LHCN-M2 (cell line): ENCODE results near the gene GPATCH4. TPM values are rescaled to one million over a fixed set of nuclear protein-coding genes. Genes with fewer than 3 reads are reported as not detected.

ENCODE experiments used
- DNase-seq: peaks from one replicate; pipeline ENCODE4 v3.0.0-alpha.2; 2012; ENCODE audit warnings: low read depth
- total RNA-seq: library from RNA; depleted of rRNA; stranded (reverse); fragments of >200 nt; gene quantifications from 2 replicates; pipeline ENCODE4 v1.2.3, GENCODE V29; 2014; rRNA removed

GPATCH4 gene
- total RNA-seq, 1 experiment from 2014 or later, result 24.1 TPM

DNA sequence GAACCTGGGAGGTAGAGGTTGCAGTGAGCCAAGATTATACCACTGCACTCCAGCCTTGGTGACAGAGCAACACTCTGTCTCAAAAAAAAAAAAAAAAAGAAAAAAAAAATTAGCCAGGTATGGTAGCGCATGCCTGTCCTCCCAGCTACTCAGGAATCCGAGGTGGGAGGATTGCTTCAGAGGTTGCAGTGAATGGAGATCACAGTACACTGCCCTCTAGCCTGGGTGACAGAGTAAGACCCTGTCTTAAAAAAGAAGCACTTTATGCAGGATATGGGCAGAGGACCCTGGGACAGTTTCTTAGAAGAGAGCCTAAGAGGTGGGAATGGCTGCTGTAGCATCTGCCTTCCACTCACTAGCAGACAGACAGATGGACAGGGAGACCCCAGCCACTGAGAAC, 51.9 kb downstream of the GPATCH4 start:
- DNase-seq, result no peak

DNA sequence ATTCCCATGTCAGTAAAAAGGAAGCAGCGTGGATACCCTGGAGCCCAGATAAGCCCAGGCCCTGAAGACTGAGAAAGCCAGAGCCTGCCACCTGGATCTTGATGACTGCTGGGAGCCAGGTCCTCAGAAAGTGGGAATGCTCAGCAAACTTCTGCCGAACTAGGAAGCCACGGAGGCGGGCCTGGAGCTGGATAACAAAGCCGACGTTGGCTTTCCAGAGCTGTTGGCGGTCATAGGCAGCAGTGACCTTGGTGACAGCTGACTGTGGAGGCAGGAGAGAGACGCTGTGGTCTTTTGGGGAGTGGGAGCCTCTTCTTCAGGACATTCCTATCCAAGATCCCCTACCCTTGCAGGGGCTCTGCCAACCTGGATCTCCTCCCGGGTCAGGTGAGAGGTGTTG, 53.3 kb downstream of the GPATCH4 start:
- DNase-seq, result no peak

DNA sequence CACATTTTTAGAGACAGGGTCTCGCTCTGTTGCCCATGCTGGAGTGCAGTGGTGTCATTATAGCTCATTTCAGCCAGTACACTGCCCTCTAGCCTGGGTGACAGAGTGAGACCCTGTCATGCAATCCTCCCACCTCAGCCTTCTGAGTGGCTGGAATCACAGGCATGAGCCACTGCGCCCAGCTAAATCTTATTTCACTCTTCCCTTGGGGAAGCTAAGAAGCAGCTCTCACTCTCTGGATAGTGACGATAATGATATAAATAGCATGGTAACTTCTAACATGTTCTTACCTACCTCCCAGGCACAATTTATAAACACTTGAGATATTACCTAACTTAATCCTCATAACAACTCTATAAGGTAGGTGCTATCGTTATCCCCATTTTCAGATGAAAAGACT, 53.8 kb downstream of the GPATCH4 start:
- DNase-seq, result no peak

DNA sequence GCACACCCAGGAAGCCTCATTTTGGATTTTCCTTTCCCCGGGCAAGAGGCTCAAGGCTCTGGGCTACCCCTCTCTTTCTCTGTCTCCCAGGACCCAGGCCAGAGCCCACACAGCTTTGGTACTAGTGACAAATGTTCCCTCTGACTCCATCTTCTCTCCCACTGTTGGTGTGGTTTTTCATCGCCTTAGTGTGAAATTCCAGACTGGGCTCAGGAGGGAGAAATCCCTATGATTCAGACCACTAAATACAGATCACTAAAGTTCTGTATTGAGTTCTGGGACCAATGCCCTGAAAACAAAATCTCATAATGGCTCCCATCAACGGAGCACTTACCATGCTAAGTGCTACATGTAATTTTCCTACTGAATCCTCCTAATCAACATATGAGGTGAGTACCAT, 55.0 kb downstream of the GPATCH4 start:
- no peak for DNase-seq

DNA sequence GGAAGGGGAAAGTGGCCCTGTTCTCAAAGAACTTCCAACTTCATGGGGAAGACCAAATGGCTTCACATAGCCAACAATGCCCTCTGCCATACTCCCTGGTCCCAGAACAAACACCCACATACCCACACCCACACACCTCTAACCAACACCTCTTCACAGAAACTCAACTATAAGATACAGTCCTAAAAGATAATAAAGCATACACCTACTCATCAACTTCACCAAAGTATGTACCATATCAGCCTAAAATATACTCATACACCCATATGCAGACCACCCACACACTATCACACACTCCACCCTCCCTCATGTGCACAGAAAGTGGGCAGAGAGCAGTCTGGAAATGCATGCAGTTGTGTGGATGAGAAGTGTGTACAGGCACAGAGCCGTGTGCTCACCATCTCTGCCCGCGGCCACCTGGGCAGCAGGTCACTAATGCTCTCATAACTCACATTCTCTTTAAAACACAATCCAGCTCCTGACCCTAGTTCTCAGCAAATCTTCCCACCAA, 56.6 kb downstream of the GPATCH4 start:
- DNase-seq, result no peak

Other genes with a start within 250 kb of the GPATCH4 start
- not detected in 2 replicates for gene RHBG, start 232.3 kb downstream of the GPATCH4 start, total RNA-seq
- 21.9 and 23.2 TPM in 2 replicates for gene MEF2D, start 100.7 kb downstream of the GPATCH4 start, total RNA-seq
- 45.6 and 48.0 TPM in 2 replicates for gene IQGAP3, start 28.9 kb downstream of the GPATCH4 start, total RNA-seq
- not detected in 2 replicates for gene TTC24, start 21.8 kb downstream of the GPATCH4 start, total RNA-seq
- gene NAXE, start 9.7 kb downstream of the GPATCH4 start, total RNA-seq, result 74.9 and 101 TPM in 2 replicates
- not detected in 2 replicates for gene HAPLN2, start 17.9 kb upstream of the GPATCH4 start, total RNA-seq
- not detected in 2 replicates for gene BCAN, start 40.6 kb upstream of the GPATCH4 start, total RNA-seq
- 470 and 483 TPM in 2 replicates for gene NES, start 75.9 kb upstream of the GPATCH4 start, total RNA-seq
- 1.5 and 2.2 TPM in 2 replicates for gene CRABP2, start 104.1 kb upstream of the GPATCH4 start, total RNA-seq
- gene METTL25B, start 127.0 kb upstream of the GPATCH4 start, total RNA-seq, result 10.0 and 11.2 TPM in 2 replicates
- 14.2 and 25.6 TPM in 2 replicates for gene ISG20L2, start 127.3 kb upstream of the GPATCH4 start, total RNA-seq
- gene MRPL24, start 139.6 kb upstream of the GPATCH4 start, total RNA-seq, result 80.4 and 86.1 TPM in 2 replicates
- 327 and 339 TPM in 2 replicates for gene HDGF, start 150.2 kb upstream of the GPATCH4 start, total RNA-seq
- gene PRCC, start 166.1 kb upstream of the GPATCH4 start, total RNA-seq, result 36.8 and 44.4 TPM in 2 replicates
- not detected in 2 replicates for gene SH2D2A, start 215.4 kb upstream of the GPATCH4 start, total RNA-seq